ENCODE data around the gene SLC35F1. TPM values are rescaled to one million over a fixed set of nuclear protein-coding genes. Genes with fewer than 3 reads are reported as not detected.

The SLC35F1 gene
- total RNA-seq, 2 donors from 2014 or later, result not detected

DNA sequence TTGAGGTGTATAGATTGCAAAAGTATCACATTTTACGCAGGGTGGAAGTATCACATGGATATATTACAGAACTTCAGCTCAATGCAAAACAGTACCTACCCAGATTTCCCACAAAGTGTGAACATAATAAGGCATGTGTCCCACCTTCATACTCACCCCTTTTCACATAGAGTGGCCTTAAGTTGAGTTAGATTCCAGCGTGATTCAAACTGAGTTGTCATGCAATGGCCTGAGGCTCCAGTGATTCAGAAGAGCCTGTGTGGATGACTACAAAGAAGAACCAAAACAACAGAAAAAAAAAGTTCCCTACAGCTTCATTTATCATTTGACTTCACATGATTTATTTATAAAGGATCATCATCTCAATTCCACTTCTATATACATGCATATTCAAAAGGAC is 309.7 kb downstream of the SLC35F1 start:
- DNase-seq (ENCODE audit: low spot score), result no peak
- Mint-ChIP-seq H3K27ac (no peak overlapping the region), H3K9me3 (no peaks in the 10 kb centered on the region), H3K4me3 (no peak overlapping the region), H3K36me3 (no peaks in the 10 kb centered on the region), H3K4me1 (ENCODE audit: low read depth in 2 of 2) (no peaks in the 10 kb centered on the region), H3K27me3 (peaks cover 2 to 29% of the 10 kb centered on the region in 2 donors)
- no peak for ATAC-seq

DNA sequence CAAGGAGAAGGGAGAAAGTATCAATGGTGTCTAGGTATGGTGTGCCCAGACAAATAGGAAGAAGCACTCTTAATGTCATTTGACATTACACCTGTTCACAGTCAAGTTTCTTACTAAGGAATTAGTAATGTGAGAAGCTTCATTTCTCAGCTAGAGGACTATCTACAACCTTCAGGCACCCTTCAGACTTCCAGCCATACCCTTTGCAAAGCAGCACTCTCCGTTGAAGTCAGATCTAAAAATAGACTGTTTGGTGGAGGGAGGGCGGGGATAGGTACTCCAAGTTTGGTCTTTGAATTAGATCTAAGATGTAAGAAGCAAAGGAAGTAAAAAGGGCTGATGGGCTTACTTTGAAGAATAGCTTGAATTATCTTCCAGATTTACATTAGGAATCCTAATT is 311.1 kb downstream of the SLC35F1 start:
- DNase-seq (ENCODE audit: low spot score) (no peak), ATAC-seq (no peak)
- no peak overlapping the region for H3K4me3 Mint-ChIP-seq
- H3K4me1 Mint-ChIP-seq (ENCODE audit: low read depth in 2 of 2), result no peaks in the 10 kb centered on the region
- peaks cover 2 to 18% of the 10 kb centered on the region in 2 donors for H3K27me3 Mint-ChIP-seq
- no peak overlapping the region for H3K27ac Mint-ChIP-seq
- H3K36me3 Mint-ChIP-seq, result no peaks in the 10 kb centered on the region
- H3K9me3 Mint-ChIP-seq, result no peaks in the 10 kb centered on the region

DNA sequence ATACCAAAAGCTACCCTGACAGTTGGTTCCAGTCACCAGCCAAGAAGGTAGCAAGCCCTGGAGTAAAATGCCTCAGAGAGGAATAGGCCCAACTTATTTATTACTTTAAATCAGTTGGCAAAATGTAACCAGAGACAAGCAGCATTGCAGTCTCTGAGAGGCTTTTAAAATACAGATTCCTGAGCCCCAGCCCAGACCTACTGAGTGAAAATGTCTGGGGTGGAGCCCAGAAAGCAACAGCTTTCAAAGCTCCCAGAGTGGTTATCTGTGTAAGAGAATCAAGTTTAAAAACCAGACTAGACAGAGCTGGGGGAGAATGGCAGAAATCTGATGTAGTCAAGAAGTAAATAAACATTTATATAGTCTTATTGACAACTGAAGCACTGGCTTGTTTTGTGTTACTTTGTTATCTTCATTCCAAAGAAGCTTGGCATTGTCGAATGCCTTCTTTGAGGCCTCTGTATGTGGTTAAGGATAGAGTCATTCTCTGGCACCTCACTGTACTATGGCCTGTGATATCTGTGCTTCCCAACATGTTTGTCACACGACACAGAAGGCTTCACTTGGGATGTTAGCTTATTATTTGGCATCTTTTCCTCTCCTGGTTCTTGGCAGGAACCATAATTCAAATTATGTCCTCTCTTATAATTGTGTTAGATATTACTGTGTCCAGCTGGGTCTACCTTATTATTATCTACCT is 313.5 kb downstream of the SLC35F1 start:
- Mint-ChIP-seq H3K27ac (no peak overlapping the region), H3K9me3 (no peaks in the 10 kb centered on the region), H3K36me3 (no peaks in the 10 kb centered on the region), H3K27me3 (peaks cover 6 to 12% of the 10 kb centered on the region in 2 donors), H3K4me3 (no peak overlapping the region), H3K4me1 (ENCODE audit: low read depth in 2 of 2) (no peaks in the 10 kb centered on the region)
- ATAC-seq, result no peak
- DNase-seq (ENCODE audit: low spot score), result no peak

DNA sequence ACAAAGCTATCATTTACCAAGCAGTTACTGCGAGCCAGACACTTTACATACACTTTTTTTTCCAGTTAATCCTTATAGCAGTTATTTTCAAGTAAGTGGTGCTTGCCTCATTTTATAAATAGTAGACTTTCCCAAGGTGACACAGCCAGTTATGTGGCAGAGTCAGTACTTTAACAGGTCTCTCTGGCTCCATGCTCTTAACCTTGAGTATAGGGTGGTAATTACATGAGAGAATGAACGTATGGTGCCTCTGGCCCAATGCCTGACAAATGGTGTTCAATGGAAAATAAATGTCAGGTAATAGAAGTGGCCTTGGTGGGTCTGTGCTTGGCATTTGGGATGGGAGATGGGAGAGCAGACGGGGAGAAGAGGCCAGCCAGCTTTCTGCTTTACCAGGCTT is 316.3 kb downstream of the SLC35F1 start:
- H3K9me3 Mint-ChIP-seq, result no peaks in the 10 kb centered on the region
- no peak for ATAC-seq
- no peak overlapping the region for H3K4me3 Mint-ChIP-seq
- H3K4me1 Mint-ChIP-seq (ENCODE audit: low read depth in 2 of 2), result no peaks in the 10 kb centered on the region
- H3K36me3 Mint-ChIP-seq, result no peaks in the 10 kb centered on the region
- no peak for DNase-seq (ENCODE audit: low spot score)
- peaks cover 3 to 10% of the 10 kb centered on the region in 2 donors for H3K27me3 Mint-ChIP-seq
- no peak overlapping the region for H3K27ac Mint-ChIP-seq

DNA sequence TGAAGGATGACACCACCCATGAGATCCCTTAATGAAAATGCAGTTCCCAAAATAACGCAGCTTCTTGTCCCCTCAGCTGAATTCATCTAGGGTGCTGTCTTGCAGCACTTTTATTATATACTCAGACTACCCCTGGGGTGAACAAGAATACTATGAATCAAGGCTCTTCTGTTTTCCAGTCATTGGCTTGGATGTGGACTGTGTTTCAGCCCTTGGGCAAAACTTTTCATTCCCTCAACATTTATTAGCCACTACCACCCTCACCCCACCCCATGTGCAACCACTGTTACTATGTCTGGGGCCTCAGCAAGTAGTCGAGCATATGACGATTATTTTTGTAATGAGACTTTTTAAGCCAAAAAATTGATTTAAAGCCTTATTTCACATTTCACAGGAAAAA is 321.8 kb downstream of the SLC35F1 start:
- DNase-seq (ENCODE audit: low spot score), result no peak
- no peaks in the 10 kb centered on the region for H3K4me1 Mint-ChIP-seq (ENCODE audit: low read depth in 2 of 2)
- no peaks in the 10 kb centered on the region for H3K36me3 Mint-ChIP-seq
- no peak for ATAC-seq
- no peak overlapping the region for H3K4me3 Mint-ChIP-seq
- H3K27me3 Mint-ChIP-seq, result peaks cover 5 to 27% of the 10 kb centered on the region in 2 donors
- H3K9me3 Mint-ChIP-seq, result no peaks in the 10 kb centered on the region
- no peak overlapping the region for H3K27ac Mint-ChIP-seq

DNA sequence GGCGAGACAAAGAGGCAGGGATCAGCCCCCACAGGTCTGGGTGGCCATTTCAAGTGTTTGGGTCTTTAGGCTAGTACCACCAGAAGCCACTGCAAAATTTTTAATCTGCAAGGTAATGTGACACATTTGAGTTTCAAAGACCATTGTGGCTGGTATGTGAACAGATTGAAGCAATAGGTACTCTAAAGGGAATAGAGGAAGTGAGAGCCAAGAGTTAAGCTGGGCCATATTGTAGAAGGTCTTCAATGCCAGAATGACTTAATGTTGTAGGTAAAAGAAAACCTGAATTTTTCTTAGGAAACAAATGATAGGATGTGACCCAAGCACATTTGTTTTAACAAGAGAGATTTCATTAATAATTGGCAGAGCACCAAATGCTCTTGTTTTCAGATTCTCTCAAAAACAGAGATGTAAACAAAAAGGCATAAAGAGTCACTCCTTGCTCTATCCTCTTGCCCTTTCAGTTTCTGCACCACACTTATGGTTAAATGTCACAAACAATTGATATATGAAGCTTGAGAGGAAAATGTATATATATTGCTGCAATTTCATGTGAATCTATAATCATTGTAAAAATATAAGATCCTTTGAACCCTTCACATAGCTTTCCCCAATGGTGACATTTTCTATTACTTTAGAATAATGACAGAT is 333.9 kb downstream of the SLC35F1 start:
- DNase-seq (ENCODE audit: low spot score), result no peak
- Mint-ChIP-seq H3K4me1 (ENCODE audit: low read depth in 2 of 2) (no peaks in the 10 kb centered on the region), H3K4me3 (no peak overlapping the region), H3K9me3 (no peaks in the 10 kb centered on the region), H3K27ac (no peak overlapping the region), H3K27me3 (peaks cover 20 to 30% of the 10 kb centered on the region in 2 donors), H3K36me3 (no peaks in the 10 kb centered on the region)
- ATAC-seq, result no peak

DNA sequence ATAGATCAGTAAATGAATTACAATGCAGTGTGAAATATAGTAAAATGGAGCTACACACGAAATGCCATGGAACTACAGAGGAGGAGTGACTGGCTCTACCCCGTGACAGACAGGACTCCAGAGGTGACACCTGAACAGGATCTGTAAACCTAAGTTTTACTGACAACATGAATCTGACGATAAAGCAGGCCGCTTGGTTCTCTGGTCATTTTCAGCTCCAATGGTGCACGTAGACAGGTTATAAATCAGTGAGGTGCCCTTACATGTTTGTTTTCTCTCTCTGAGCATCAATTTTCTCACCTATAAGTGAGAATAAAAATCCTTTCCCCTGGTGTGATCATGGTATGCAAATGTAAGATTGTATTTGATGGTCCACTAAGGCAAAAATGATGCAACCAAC is 339.3 kb downstream of the SLC35F1 start:
- Mint-ChIP-seq H3K27me3 (peaks cover 8 to 36% of the 10 kb centered on the region in 2 donors), H3K36me3 (no peaks in the 10 kb centered on the region), H3K27ac (no peak overlapping the region), H3K4me3 (no peak overlapping the region), H3K9me3 (no peaks in the 10 kb centered on the region), H3K4me1 (ENCODE audit: low read depth in 2 of 2) (no peaks in the 10 kb centered on the region)
- no peak for DNase-seq (ENCODE audit: low spot score)
- ATAC-seq, result no peak

DNA sequence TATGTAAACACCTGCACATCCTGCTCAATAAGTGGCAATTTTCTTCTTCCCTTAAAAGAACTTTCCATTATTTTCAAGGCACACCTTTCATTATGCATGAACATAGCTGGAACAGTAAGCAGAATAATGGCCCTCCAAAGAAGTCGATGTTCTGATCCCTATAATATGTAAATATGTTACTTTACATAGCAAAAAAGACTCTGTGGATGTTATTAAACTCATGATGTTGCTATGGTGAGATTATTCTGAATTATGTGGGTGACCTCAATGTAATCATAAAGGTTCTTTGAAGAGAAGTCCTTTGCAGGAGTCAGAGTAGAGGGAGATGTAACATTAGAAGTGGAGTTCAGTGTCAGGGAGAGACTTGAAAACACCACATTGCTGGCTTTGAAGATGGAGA is 341.1 kb downstream of the SLC35F1 start:
- Mint-ChIP-seq H3K4me1 (ENCODE audit: low read depth in 2 of 2) (no peaks in the 10 kb centered on the region), H3K36me3 (no peaks in the 10 kb centered on the region), H3K9me3 (no peaks in the 10 kb centered on the region), H3K4me3 (no peak overlapping the region), H3K27ac (no peak overlapping the region), H3K27me3 (peaks cover 6 to 26% of the 10 kb centered on the region in 2 donors)
- ATAC-seq (no peak), DNase-seq (ENCODE audit: low spot score) (no peak)

DNA sequence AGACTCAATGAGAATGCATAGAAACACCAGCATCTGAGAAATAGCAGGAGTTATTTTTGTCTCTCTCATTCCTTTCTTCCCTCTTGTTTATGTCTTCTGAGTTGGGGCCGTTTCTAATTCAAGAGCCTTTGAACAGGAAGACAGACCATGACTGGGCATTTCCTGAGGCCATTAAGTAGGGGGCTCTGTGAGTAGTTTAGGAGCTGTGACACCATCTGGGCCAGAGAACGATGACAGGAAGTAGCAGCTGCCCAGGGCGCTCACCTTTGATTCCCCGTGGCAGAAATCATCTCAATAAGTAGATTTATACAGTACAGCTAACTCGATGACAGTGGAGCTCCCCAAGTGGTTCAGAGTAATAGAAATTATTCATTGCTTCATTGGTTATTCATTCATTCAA is 342.6 kb downstream of the SLC35F1 start:
- Mint-ChIP-seq H3K9me3 (no peaks in the 10 kb centered on the region), H3K4me3 (no peak overlapping the region), H3K36me3 (no peaks in the 10 kb centered on the region), H3K27ac (no peak overlapping the region), H3K4me1 (ENCODE audit: low read depth in 2 of 2) (no peaks in the 10 kb centered on the region), H3K27me3 (peaks cover 6 to 25% of the 10 kb centered on the region in 2 donors)
- no peak for ATAC-seq
- DNase-seq (ENCODE audit: low spot score), result no peak

DNA sequence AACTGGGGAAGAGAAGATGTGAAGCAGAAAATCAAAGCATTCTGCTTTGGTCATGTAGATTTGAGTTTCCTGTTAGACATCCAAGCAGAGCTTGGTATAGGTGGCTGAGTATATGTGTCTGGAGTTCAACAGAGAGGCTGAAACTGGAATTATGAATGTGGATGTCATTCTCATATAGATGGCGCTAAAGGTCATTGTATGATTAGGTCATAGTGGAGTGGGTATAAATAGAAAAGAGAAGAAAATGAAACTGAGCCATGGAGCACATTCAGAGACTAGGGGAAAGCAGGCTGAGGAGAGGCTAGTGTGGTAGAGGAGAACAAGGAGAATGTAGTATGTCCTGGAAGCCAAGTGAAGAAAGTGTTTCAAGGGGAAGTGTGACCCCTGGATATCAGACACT is 345.4 kb downstream of the SLC35F1 start:
- no peak overlapping the region for H3K4me3 Mint-ChIP-seq
- no peak for ATAC-seq
- H3K9me3 Mint-ChIP-seq, result no peaks in the 10 kb centered on the region
- H3K27ac Mint-ChIP-seq, result no peak overlapping the region
- H3K27me3 Mint-ChIP-seq, result peaks cover 4 to 5% of the 10 kb centered on the region in 2 donors
- no peaks in the 10 kb centered on the region for H3K4me1 Mint-ChIP-seq (ENCODE audit: low read depth in 2 of 2)
- no peaks in the 10 kb centered on the region for H3K36me3 Mint-ChIP-seq
- no peak for DNase-seq (ENCODE audit: low spot score)

DNA sequence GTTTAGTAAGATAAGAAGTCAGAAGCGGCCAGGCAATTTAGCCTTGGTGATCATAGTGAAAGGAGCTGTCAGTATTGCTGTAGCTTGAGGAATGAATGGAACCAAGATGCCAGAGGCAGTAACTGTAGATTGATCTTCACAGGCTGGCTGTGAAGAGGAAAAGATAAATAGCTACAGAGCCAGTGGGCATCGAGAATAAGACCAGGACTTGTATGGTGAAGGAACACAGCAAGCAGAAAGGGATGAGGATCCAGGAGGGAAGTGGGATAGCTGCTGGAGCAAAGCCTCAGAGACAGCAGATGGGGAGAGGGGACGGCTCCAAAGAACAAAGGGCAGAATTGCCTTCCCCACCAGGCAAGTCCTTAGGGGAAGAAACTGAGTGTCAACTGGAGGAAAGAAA is 346.7 kb downstream of the SLC35F1 start:
- DNase-seq (ENCODE audit: low spot score) (no peak), ATAC-seq (no peak)
- Mint-ChIP-seq H3K36me3 (no peaks in the 10 kb centered on the region), H3K9me3 (no peaks in the 10 kb centered on the region), H3K27ac (no peak overlapping the region), H3K27me3 (peaks cover 4 to 5% of the 10 kb centered on the region in 2 donors), H3K4me1 (ENCODE audit: low read depth in 2 of 2) (no peaks in the 10 kb centered on the region), H3K4me3 (no peak overlapping the region)

DNA sequence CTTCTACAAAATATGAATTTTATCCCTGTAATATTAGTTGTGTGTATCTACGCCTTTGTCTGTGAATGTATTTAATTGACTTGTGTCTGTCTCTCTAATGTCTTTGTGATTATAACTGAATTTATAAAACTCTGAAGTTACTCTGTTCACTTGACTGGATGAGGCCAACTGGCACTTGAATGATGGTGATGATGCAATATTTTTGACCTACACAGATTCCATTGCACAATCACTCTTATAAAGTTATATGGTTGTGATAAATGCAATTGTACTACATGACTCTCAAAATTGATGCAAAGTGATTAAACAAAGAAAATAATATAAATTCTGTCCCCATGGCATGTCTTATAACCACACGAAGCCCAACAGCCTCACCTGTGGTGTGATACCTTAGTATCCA is 353.8 kb downstream of the SLC35F1 start:
- Mint-ChIP-seq H3K27ac (no peak overlapping the region), H3K4me3 (no peak overlapping the region), H3K9me3 (no peaks in the 10 kb centered on the region), H3K27me3 (peaks cover 6 to 8% of the 10 kb centered on the region in 2 donors), H3K4me1 (ENCODE audit: low read depth in 2 of 2) (no peaks in the 10 kb centered on the region), H3K36me3 (no peaks in the 10 kb centered on the region)
- ATAC-seq (no peak), DNase-seq (ENCODE audit: low spot score) (no peak)

DNA sequence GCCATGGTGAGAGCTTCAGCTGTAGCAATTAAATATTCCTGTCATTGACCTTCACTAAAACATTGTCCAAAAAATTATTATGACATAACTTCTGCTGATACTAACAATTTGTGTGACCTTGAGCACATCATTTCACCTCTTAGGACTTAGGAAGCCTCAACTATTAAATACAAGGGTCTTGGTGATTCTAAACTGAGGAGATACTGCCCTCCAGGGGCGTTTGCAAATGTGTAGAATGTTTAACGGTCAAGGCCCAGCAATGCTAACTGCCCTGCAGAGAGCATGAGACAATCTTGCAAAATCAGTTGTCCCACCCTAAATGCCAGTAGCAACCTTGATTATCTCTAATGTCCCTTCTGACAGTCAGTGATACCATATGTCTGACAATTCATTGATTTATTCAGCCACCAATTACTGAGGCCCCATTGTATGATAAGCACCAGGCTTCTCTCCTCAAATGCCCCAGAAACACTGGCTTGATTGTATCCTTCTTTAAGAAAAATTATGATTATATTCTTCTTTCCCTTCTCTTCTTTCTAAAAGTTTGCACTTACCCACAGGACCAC is 356.9 kb downstream of the SLC35F1 start:
- H3K9me3 Mint-ChIP-seq, result no peaks in the 10 kb centered on the region
- no peaks in the 10 kb centered on the region for H3K4me1 Mint-ChIP-seq (ENCODE audit: low read depth in 2 of 2)
- H3K36me3 Mint-ChIP-seq, result no peaks in the 10 kb centered on the region
- no peak overlapping the region for H3K27ac Mint-ChIP-seq
- DNase-seq (ENCODE audit: low spot score), result no peak
- H3K4me3 Mint-ChIP-seq, result no peak overlapping the region
- peaks cover 2 to 8% of the 10 kb centered on the region in 2 donors for H3K27me3 Mint-ChIP-seq
- ATAC-seq, result no peak

DNA sequence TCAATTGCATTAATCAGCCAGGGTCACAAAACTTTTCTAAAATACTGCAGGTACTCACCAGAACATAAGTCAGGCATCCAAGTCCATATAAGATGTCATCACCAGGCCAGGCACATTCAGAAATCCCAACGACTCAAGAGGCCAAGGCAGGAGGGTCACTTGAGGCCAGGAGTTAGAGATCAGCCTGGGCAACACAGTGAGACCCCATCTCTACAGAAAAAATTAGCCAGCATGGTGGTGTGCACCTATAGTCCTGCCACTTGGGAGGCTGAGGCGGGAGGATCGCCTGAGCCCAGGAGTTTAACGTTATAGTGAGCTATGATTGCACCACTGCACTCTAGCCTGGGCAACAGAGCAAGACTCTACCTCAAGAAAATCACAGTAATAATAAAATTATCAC is 362.6 kb downstream of the SLC35F1 start:
- no peak for DNase-seq (ENCODE audit: low spot score)
- Mint-ChIP-seq H3K27me3 (peaks cover 11 to 17% of the 10 kb centered on the region in 2 donors), H3K4me3 (no peak overlapping the region), H3K9me3 (no peaks in the 10 kb centered on the region), H3K27ac (no peak overlapping the region), H3K4me1 (ENCODE audit: low read depth in 2 of 2) (no peaks in the 10 kb centered on the region), H3K36me3 (no peaks in the 10 kb centered on the region)
- no peak for ATAC-seq

All from natural killer cell treated with Interleukin-12 subunit alpha and Interleukin-12 subunit beta and Interleukin-15 and Interleukin-18, amount 100 ng/mL, for 72 hours (primary cell).